Fibroblast of villous mesenchyme (primary cell): ENCODE data around the gene STARD4. TPM values are rescaled to one million over a fixed set of nuclear protein-coding genes. Genes with fewer than 3 reads are reported as not detected.

ENCODE experiments used
- total RNA-seq: library from RNA; depleted of rRNA; stranded (reverse); fragments of >200 nt; gene quantifications from 2 replicates; pipeline ENCODE4 v1.2.3, GENCODE V29; 2012

STARD4 gene
- total RNA-seq, 1 donor, result 147 TPM

Other genes starting within 250 kb of the STARD4 start
- gene NREP, start 244.7 kb upstream of the STARD4 start, total RNA-seq, result 146 and 253 TPM in 2 replicates